GM12878 (cell line): ENCODE data around the gene DNAH11. TPM values are rescaled to one million over a fixed set of nuclear protein-coding genes. Genes with fewer than 3 reads are reported as not detected.

Experiments used
- ATAC-seq: fragments of 200-7000 bp; cut with Tn5 transposase; 3 replicates; pipeline ENCODE4 v1.9.1; 2020; ENCODE audit warnings: mild to moderate bottlenecking, moderate library complexity
- BruUV-seq: library from RNA; stranded (reverse); fragments of 400-500 nt; replicated peaks from 2 replicates; lab custom pipeline; 2021; lab: Mats Ljungman, UMichigan
- CTCF ChIA-PET: fragments of 300-600 bp; sonication (Branson Sonifier 250); formaldehyde crosslinking; extraction: SDS; loops from one replicate; lab custom pipeline; 2021; ENCODE audit warnings: inconsistent platforms; lab: Yijun Ruan, JAX
- POLR2A ChIA-PET: fragments of 350-600 bp; formaldehyde crosslinking; extraction: SDS; loops from one replicate; lab custom pipeline; 2021; ENCODE audit warnings: inconsistent platforms; lab: Charles Lee
- RAD21 ChIA-PET: fragments of 300-600 bp; sonication (Branson Sonifier 250); formaldehyde crosslinking; loops from one replicate; lab custom pipeline; 2023; ENCODE audit warnings: antibody characterized with exemption; ENCODE audit not compliant: unreplicated experiment; lab: Charles Lee
- SMC1A ChIA-PET: fragments of 300-600 bp; sonication (Branson Sonifier 250); formaldehyde crosslinking; loops from one replicate; lab custom pipeline; 2023; ENCODE audit not compliant: unreplicated experiment, uncharacterized antibody; lab: Charles Lee
- DNase-seq: peaks from one replicate; pipeline ENCODE4 v3.0.0-alpha.2; 2011; ENCODE audit warnings: low read depth, low spot score
- FAIRE-seq: peaks from 3 replicates; lab custom pipeline; 2011; peaks lifted over from hg19 to GRCh38; lab: Jason Lieb, UNC
- H2AFZ ChIP-seq: 2 replicates; pipeline ENCODE4 v1.6.0; 2011; ENCODE audit warnings: low read depth, low read length, control low read depth; ENCODE audit not compliant: control insufficient read depth
- H3K27ac ChIP-seq: 2 replicates; pipeline ENCODE4 v1.5.1; 2011; ENCODE audit warnings: control low read depth; ENCODE audit not compliant: control insufficient read depth, insufficient read depth
- H3K27me3 ChIP-seq, 2 experiments: replicated peaks in 1 of 2; 2 replicates each; pipeline versions ENCODE4 v1.6.0 to v1.6.1; 2011; ENCODE audit warnings: low read length in 1 of 2; ENCODE audit not compliant: control insufficient read depth in 2 of 2, insufficient read depth in 2 of 2
- H3K36me3 ChIP-seq, 2 experiments: 2 replicates each; pipeline ENCODE4 v1.5.1; 2011; ENCODE audit warnings: low read length in 1 of 2; ENCODE audit not compliant: control insufficient read depth in 2 of 2, insufficient read depth in 2 of 2
- H3K4me1 ChIP-seq: 2 replicates; pipeline ENCODE4 v1.6.1; 2011; ENCODE audit warnings: mild to moderate bottlenecking, low read length, moderate library complexity, mixed read lengths; ENCODE audit not compliant: control insufficient read depth, insufficient read depth
- H3K4me2 ChIP-seq: 2 replicates; pipeline ENCODE4 v1.6.0; 2011; ENCODE audit warnings: control low read depth; ENCODE audit not compliant: control insufficient read depth, insufficient read depth
- H3K4me3 ChIP-seq: fragments of 200-600 bp; sonication (generic); 2 replicates; pipeline ENCODE4 v1.5.1; 2016
- H3K79me2 ChIP-seq: 2 replicates; pipeline ENCODE4 v1.6.0; 2011; ENCODE audit warnings: low read length; ENCODE audit not compliant: control insufficient read depth, insufficient read depth
- H3K9ac ChIP-seq: 2 replicates; pipeline ENCODE4 v1.8.0; 2011; ENCODE audit warnings: low read length, control low read depth, mixed read lengths; ENCODE audit not compliant: control insufficient read depth, insufficient read depth
- H3K9me3 ChIP-seq: replicated peaks from 3 replicates; pipeline ENCODE4 v1.5.1; 2011; ENCODE audit warnings: mild to moderate bottlenecking, low read length; ENCODE audit not compliant: control insufficient read depth, insufficient read depth
- H4K20me1 ChIP-seq: 2 replicates; pipeline ENCODE4 v1.6.0; 2011; ENCODE audit not compliant: control insufficient read depth, insufficient read depth
- CEBPB ChIP-seq, 2 experiments: fragments of 150-350 bp in 1 of 2; IDR thresholded peaks; 2 replicates each; pipeline ENCODE4 v1.6.1; 2012 to 2014; ENCODE audit warnings: low read depth in 2 of 2, low read length in 2 of 2, borderline replicate concordance in 1 of 2, inconsistent platforms in 1 of 2
- CREB1 ChIP-seq: IDR thresholded peaks from 2 replicates; pipeline ENCODE4 v1.6.1; 2012; ENCODE audit warnings: low read depth, mild to moderate bottlenecking, inconsistent platforms
- HDAC6 ChIP-seq: fragments of 200-600 bp; sonication (generic); IDR thresholded peaks from one replicate; pipeline ENCODE4 v1.8.0; 2017; ENCODE audit warnings: antibody characterized with exemption; ENCODE audit not compliant: unreplicated experiment
- IRF4 ChIP-seq: IDR thresholded peaks from 2 replicates; pipeline ENCODE4 v1.6.1; 2011; ENCODE audit warnings: low read depth, low read length
- NBN ChIP-seq: fragments of 450-650 bp; IDR thresholded peaks from 2 replicates; pipeline ENCODE4 v1.6.1; 2016
- RELA ChIP-seq: fragments of 450-650 bp; IDR thresholded peaks from 2 replicates; pipeline ENCODE4 v1.8.0; 2014; ENCODE audit warnings: borderline replicate concordance; ENCODE audit not compliant: partially characterized antibody
- SMC3 ChIP-seq: IDR thresholded peaks from 2 replicates; pipeline ENCODE4 v1.6.1; 2011; ENCODE audit warnings: low read length, improper control_type of control experiment, borderline replicate concordance
- ZNF384 ChIP-seq: IDR thresholded peaks from 2 replicates; pipeline ENCODE4 v1.6.1; 2012; ENCODE audit warnings: low read depth, mild to moderate bottlenecking, low read length, improper control_type of control experiment, borderline replicate concordance
- in situ Hi-C: fragments of 300-500 bp; cut with MboI; formaldehyde crosslinking; loops from 9 replicates; pipeline ENCODE4 v1.14.3; 2018; ENCODE audit warnings: mixed read lengths
- intact Hi-C: fragments of 100-400 bp; cut with micrococcal nuclease; formaldehyde crosslinking; loops from one replicate; pipeline ENCODE4 v1.14.2; 2022; ENCODE audit not compliant: unreplicated experiment
- polyA plus RNA-seq, 11 experiments: library from polyadenylated mRNA; depleted of rRNA in 4 of 11; unstranded in 6 of 11; stranded (reverse) in 5 of 11; fragments of >200 nt; fragmentation: Nextera tagmentation in 4 of 11; fragmentation: Illumina TruSeq in 1 of 11; extraction: Ambion mirVana in 4 of 11; extraction: Trizol in 1 of 11; gene quantifications; 1 replicate in 1 of 11; 2 replicates in 10 of 11; pipeline versions ENCODE4 v1.2.1 to v1.2.3, GENCODE V29; 2011 to 2016; ENCODE audit warnings: inconsistent platforms in 2 of 11, missing spikeins in 2 of 11, low read depth in 1 of 11
- total RNA-seq, 4 experiments: library from RNA; depleted of rRNA in 3 of 4; stranded (reverse); fragments of >200 nt in 3 of 4; fragmentation: Illumina TruSeq in 1 of 4; extraction: Trizol in 1 of 4; gene quantifications; 2 replicates each; pipeline versions ENCODE4 v1.2.1 to v1.2.3, GENCODE V29; 2013 to 2021
- TF ChIP-seq, protein P1 (sequence below): fragments of 450-650 bp; formaldehyde crosslinking; IDR thresholded peaks from 2 replicates; pipeline ENCODE4 v1.4.0; 2020; ENCODE audit warnings: mild to moderate bottlenecking, moderate library complexity
- TF ChIP-seq, protein P2 (sequence below): fragments of 450-650 bp; IDR thresholded peaks from 2 replicates; pipeline ENCODE4 v1.6.1; 2018; ENCODE audit warnings: borderline replicate concordance, mild to moderate bottlenecking; ENCODE audit not compliant: partially characterized antibody

Gene DNAH11
- total and polyA plus RNA-seq, 10 of the 15 experiments (the other 5 are each of a cell fraction or from before 2014, with no cell fraction given), result 0.03 to 0.56 (median 0.10) TPM

DNA sequence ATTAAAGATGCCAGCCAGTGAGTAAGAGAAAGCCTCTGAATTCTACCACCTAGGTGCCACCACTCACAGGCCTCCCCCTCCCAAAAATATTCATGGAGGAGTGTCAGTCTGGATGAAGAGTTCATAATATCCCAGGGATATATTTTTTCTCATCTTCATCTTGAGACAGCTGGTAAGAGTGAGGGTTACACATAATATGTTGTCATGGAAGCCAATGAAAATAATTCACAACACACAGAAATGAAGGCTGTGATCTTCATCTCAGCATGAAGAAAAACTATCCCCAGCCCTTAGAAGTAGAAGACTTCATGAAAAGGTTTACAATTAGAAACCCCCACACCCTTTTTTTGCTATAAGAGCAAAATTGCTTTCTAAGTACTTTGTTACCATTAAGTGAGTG is 175.6 kb downstream of the DNAH11 start:
- TF ChIP-seq RELA (no peak), SMC3 (no peak), NBN (no peak), CEBPB (IDR thresholded peaks at IDR 0.05; ENCODE audit: borderline replicate concordance in 1 of 2, low read depth in 2 of 2, low read length in 2 of 2) (no peak), ZNF384 (no peak), HDAC6 (no peak), CREB1 (no peak), IRF4 (no peak)
- TF ChIP-seq, protein P1, sequence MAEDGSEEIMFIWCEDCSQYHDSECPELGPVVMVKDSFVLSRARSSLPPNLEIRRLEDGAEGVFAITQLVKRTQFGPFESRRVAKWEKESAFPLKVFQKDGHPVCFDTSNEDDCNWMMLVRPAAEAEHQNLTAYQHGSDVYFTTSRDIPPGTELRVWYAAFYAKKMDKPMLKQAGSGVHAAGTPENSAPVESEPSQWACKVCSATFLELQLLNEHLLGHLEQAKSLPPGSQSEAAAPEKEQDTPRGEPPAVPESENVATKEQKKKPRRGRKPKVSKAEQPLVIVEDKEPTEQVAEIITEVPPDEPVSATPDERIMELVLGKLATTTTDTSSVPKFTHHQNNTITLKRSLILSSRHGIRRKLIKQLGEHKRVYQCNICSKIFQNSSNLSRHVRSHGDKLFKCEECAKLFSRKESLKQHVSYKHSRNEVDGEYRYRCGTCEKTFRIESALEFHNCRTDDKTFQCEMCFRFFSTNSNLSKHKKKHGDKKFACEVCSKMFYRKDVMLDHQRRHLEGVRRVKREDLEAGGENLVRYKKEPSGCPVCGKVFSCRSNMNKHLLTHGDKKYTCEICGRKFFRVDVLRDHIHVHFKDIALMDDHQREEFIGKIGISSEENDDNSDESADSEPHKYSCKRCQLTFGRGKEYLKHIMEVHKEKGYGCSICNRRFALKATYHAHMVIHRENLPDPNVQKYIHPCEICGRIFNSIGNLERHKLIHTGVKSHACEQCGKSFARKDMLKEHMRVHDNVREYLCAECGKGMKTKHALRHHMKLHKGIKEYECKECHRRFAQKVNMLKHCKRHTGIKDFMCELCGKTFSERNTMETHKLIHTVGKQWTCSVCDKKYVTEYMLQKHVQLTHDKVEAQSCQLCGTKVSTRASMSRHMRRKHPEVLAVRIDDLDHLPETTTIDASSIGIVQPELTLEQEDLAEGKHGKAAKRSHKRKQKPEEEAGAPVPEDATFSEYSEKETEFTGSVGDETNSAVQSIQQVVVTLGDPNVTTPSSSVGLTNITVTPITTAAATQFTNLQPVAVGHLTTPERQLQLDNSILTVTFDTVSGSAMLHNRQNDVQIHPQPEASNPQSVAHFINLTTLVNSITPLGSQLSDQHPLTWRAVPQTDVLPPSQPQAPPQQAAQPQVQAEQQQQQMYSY (CRISPR knock-in tag), result no peak
- TF ChIP-seq, protein P2, sequence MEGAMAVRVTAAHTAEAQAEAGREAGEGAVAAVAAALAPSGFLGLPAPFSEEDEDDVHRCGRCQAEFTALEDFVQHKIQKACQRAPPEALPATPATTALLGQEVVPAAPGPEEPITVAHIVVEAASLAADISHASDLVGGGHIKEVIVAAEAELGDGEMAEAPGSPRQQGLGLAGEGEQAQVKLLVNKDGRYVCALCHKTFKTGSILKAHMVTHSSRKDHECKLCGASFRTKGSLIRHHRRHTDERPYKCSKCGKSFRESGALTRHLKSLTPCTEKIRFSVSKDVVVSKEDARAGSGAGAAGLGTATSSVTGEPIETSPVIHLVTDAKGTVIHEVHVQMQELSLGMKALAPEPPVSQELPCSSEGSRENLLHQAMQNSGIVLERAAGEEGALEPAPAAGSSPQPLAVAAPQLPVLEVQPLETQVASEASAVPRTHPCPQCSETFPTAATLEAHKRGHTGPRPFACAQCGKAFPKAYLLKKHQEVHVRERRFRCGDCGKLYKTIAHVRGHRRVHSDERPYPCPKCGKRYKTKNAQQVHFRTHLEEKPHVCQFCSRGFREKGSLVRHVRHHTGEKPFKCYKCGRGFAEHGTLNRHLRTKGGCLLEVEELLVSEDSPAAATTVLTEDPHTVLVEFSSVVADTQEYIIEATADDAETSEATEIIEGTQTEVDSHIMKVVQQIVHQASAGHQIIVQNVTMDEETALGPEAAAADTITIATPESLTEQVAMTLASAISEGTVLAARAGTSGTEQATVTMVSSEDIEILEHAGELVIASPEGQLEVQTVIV, result no peak
- Histone ChIP-seq H3K4me3 (no peak overlapping the region), H3K79me2 (no peaks in the 10 kb centered on the region), H3K9ac (no peak overlapping the region), H3K27ac (no peak overlapping the region), H2AFZ (no peak overlapping the region), H3K9me3 (no peaks in the 10 kb centered on the region), H3K4me1 (no peaks in the 10 kb centered on the region), H3K36me3 (no peaks in the 10 kb centered on the region), H3K27me3 (no peaks in the 10 kb centered on the region), H4K20me1 (no peaks in the 10 kb centered on the region), H3K4me2 (no peak overlapping the region)
- no TSS peak for BruUV-seq
- intact Hi-C loops, result no loop called here
- FAIRE-seq, result no peak
- CTCF ChIA-PET, result no interaction called here
- ATAC-seq, result no peak
- SMC1A ChIA-PET, result no interaction called here
- RAD21 ChIA-PET, result no interaction called here
- in situ Hi-C loops, result no loop called here
- no peak for DNase-seq
- POLR2A ChIA-PET, result no interaction called here
